ENCODE data around the gene CEP85. TPM values are rescaled to one million over a fixed set of nuclear protein-coding genes. Genes with fewer than 3 reads are reported as not detected.

CEP85 gene
- total RNA-seq, 1 experiment from 2014 or later = 27.0 TPM

- DNase-seq (ENCODE audit: low spot score) = no peak
Measured at GRCh38 chr1:26315874-26316850, 82.2 kb downstream of the CEP85 start.

- DNase-seq (ENCODE audit: low spot score) = no peak
Measured at GRCh38 chr1:26317146-26317545, 83.1 kb downstream of the CEP85 start.

GRCh38 chr1:26317612-26318337 is 83.8 kb downstream of the CEP85 start, which contains the start of gene CD52:
CD52 (plus strand) TSS chr1:26317958; CDS start chr1:26318018, 60 bp downstream.
- DNase-seq (ENCODE audit: low spot score) = no peak

- DNase-seq (ENCODE audit: low spot score) = no peak
Measured at GRCh38 chr1:26318338-26319064, 84.5 kb downstream of the CEP85 start.

GRCh38 chr1:26320896-26321295 is 86.9 kb downstream of the CEP85 start:
- DNase-seq (ENCODE audit: low spot score) = no peak

GRCh38 chr1:26321315-26322041 is 87.5 kb downstream of the CEP85 start:
- DNase-seq (ENCODE audit: low spot score) = peak; percentile 91

GRCh38 chr1:26322042-26322331 is 88.0 kb downstream of the CEP85 start:
- DNase-seq (ENCODE audit: low spot score) = no peak

GRCh38 chr1:26323382-26323781 is 89.4 kb downstream of the CEP85 start:
- DNase-seq (ENCODE audit: low spot score) = no peak

- DNase-seq (ENCODE audit: low spot score) = no peak
Measured at GRCh38 chr1:26324550-26324949, 90.5 kb downstream of the CEP85 start.

- no peak for DNase-seq (ENCODE audit: low spot score)
Measured at GRCh38 chr1:26327956-26328362, 94.0 kb downstream of the CEP85 start.

Other genes starting within 250 kb of the CEP85 start
- gene PAFAH2, start 236.1 kb upstream of the CEP85 start, total RNA-seq (2014; rRNA removed; shearing (Covaris generic)) = 7.6 and 13.0 TPM in 2 replicates
- gene EXTL1, start 212.4 kb upstream of the CEP85 start, total RNA-seq (2014; rRNA removed; shearing (Covaris generic)) = not detected in 2 replicates
- 0.51 and 0.99 TPM in 2 replicates for gene SLC30A2, start 188.1 kb upstream of the CEP85 start, total RNA-seq (2014; rRNA removed; shearing (Covaris generic))
- gene TRIM63, start 166.6 kb upstream of the CEP85 start, total RNA-seq (2014; rRNA removed; shearing (Covaris generic)) = 0.05 and 0.10 TPM in 2 replicates
- 3.9 and 4.3 TPM in 2 replicates for gene PDIK1L, start 122.4 kb upstream of the CEP85 start, total RNA-seq (2014; rRNA removed; shearing (Covaris generic))
- gene FAM110D, start 75.1 kb upstream of the CEP85 start, total RNA-seq (2014; rRNA removed; shearing (Covaris generic)) = not detected in 2 replicates
- not detected in 2 replicates for gene C1orf232, start 65.2 kb upstream of the CEP85 start, total RNA-seq (2014; rRNA removed; shearing (Covaris generic))
- 170 and 217 TPM in 2 replicates for gene ZNF593, start 64.3 kb upstream of the CEP85 start, total RNA-seq (2014; rRNA removed; shearing (Covaris generic))
- 1.6 TPM in 1 of 2 replicates, not detected in the other for gene ZNF593OS, start 62.4 kb upstream of the CEP85 start, total RNA-seq (2014; rRNA removed; shearing (Covaris generic))
- gene CNKSR1, start 56.7 kb upstream of the CEP85 start, total RNA-seq (2014; rRNA removed; shearing (Covaris generic)) = 39.9 and 40.4 TPM in 2 replicates
- gene CATSPER4, start 43.6 kb upstream of the CEP85 start, total RNA-seq (2014; rRNA removed; shearing (Covaris generic)) = not detected in 2 replicates
- 172 and 198 TPM in 2 replicates for gene SH3BGRL3, start 45.9 kb downstream of the CEP85 start, total RNA-seq (2014; rRNA removed; shearing (Covaris generic))
- 22.0 and 26.8 TPM in 2 replicates for gene UBXN11, start 72.4 kb downstream of the CEP85 start, total RNA-seq (2014; rRNA removed; shearing (Covaris generic))
- gene CD52, start 83.8 kb downstream of the CEP85 start, total RNA-seq (2014; rRNA removed; shearing (Covaris generic)) = 1.5 and 2.1 TPM in 2 replicates
- 32.7 and 49.4 TPM in 2 replicates for gene CRYBG2, start 119.9 kb downstream of the CEP85 start, total RNA-seq (2014; rRNA removed; shearing (Covaris generic))
- gene ZNF683, start 138.6 kb downstream of the CEP85 start, total RNA-seq (2014; rRNA removed; shearing (Covaris generic)) = not detected in 2 replicates
- gene LIN28A, start 176.6 kb downstream of the CEP85 start, total RNA-seq (2014; rRNA removed; shearing (Covaris generic)) = not detected in 2 replicates
- gene DHDDS, start 198.1 kb downstream of the CEP85 start, total RNA-seq (2014; rRNA removed; shearing (Covaris generic)) = 36.0 and 43.9 TPM in 2 replicates
- gene HMGN2, start 238.2 kb downstream of the CEP85 start, total RNA-seq (2014; rRNA removed; shearing (Covaris generic)) = 449 and 531 TPM in 2 replicates